T-helper 1 cell treated with Interleukin-12 subunit alpha and Interleukin-12 subunit beta and Interleukin-4 antibody, amounts not matched to agents 30 ng/mL and 1 ng/mL, for 36 hours (primary cell): ENCODE results near the gene ALOX5. TPM values are rescaled to one million over a fixed set of nuclear protein-coding genes. Genes with fewer than 3 reads are reported as not detected.

Experiments used
- intact Hi-C: fragments of 100-400 bp; cut with micrococcal nuclease; formaldehyde crosslinking; loops from one replicate; pipeline ENCODE4 v1.15.1; 2024
- total RNA-seq: library from RNA; stranded (reverse); gene quantifications from 2 replicates; pipeline ENCODE4 v1.2.3, GENCODE V29; 2022

Gene ALOX5
- total RNA-seq, 1 donor from 2014 or later = 30.1 TPM

DNA sequence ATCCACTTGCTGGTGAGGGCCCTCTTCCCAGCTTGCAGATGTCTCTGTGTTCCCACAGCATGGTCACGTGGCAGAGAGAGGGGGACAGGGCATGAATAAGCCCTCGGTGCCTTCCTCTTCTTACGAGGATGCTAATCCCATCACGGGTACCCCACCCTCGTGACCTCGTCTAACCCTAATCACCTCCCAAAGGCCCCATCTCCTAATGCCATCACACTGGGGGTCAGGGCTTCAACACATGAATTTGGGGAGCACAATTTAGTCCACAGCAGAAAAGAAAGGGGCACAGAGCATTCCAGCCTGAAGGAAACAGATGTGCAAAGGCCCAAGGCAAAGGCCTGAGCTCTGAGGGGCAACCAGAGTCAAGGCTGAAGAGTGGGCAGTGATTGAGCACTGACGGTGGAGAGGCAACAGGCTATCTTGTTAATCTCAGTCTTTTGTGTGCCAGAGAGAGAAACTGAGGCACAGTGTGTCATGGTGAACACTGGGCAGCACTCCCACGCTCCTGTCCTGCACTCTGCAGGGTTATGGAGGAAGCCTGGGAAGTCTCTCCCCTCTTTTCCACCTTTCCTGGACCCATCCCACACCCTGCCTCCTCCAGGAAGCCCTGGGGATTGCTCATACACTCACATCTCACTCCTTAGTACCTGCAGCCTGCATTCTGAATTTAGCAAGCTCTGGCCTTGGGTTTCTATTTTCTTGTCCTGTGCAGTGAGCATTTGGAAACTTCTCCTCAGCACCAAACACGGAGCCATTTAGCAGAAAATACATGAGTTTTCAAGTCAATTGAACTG lies 49.0 kb downstream of the ALOX5 start:
- intact Hi-C loops = loop anchor here (2.0 to 5.0 kb wide), 2 partner anchors 71 to 544 kb away; no protein-coding TSS in a partner anchor

DNA sequence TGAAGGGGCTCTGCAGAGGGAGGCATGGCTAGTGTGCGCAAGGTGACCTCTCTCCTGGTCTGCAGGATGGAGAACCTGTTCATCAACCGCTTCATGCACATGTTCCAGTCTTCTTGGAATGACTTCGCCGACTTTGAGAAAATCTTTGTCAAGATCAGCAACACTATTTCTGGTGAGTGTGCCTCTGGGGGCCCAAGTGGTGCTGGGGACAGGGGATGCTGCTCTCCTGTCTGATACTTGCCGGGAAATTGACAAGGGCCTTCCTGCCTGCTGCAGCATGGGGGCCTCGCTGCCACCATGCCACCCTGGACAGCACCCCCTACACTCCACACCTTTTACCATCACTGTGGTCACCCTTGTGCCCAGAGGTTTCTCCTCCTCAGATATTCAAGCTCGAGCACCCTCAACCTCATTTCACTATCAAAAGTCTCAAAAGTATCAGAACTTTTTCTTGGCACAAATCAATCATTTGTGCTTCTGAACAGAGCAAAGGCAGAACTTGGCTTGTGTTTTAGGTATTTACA lies 50.0 kb downstream of the ALOX5 start:
- intact Hi-C loops = loop anchor here (2.0 to 5.0 kb wide), 2 partner anchors 72 to 545 kb away; no protein-coding TSS in a partner anchor

DNA sequence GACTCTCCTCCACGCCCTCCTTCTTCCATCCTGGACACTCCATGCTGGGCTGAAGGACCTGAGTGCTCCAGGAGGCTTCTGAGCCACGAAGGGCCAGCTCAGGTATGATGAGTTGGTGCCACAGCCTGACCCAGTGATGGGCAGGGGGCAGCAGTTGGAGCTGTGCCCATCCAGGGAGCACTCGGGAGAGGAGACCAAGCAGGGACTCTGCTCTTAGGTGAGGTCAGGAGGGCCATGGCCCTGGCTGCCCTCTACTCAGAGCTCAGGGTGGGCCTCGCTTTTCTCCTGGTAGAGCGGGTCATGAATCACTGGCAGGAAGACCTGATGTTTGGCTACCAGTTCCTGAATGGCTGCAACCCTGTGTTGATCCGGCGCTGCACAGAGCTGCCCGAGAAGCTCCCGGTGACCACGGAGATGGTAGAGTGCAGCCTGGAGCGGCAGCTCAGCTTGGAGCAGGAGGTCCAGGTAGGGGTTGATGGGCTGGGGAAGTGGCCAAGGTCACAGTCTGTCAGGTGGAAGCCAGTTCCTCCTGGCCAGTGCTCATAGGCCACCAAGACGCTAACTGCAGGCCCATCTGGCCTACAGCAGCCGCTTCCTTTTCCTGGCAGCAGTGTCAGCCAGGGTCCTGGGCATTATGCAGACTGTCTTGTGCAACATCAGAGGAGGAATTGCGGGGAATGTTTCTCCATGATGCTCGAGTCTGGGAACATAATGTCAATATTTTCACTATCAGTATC lies 50.8 kb downstream of the ALOX5 start:
- intact Hi-C loops = loop anchor here (5.0 kb wide), 1 partner anchor 73 kb away; no protein-coding TSS in a partner anchor

DNA sequence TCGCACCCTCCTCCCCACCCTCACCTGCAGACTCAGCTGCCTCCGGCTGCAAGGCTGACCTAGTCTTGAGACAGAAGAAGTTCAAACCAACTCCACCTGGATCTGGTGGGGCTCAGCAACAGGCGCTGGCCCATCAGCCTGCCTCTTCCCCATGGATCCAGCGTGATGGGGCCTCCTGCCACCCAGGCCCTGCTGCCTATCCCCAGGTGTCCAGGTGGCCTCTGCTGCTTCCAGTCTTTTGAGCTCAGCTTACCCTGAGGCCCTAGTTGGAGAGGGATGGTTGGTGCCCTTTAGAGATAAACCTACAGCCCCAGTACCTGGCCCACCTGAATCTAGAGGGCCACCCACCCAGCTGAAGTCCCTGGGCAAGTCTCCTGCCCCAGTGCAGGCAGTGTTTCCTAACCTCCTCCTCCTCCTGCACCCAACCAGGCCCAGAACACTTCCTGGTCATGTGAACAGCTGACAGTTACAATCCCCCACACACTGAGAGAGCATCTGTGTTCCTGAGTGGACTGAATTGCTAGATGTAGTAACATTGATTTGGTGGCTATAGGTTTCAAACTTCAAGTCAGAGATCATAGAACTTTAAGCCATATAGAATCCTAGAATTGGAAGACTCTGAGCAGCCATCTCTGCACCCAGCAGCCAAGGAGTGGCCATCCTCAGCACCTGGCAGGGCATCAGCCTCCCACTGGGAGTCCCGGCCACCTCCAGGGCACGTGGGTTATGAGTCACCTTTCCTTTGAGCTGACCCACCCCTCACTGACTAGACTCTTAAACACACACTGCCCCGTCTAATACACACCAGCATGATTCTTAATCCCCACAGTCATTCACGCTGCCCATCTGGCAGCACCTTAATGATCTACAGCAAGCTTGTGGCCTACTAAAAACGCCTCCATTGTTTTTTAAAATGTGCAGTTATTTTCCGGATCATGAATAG lies 51.9 kb downstream of the ALOX5 start:
- intact Hi-C loops = no loop called here

DNA sequence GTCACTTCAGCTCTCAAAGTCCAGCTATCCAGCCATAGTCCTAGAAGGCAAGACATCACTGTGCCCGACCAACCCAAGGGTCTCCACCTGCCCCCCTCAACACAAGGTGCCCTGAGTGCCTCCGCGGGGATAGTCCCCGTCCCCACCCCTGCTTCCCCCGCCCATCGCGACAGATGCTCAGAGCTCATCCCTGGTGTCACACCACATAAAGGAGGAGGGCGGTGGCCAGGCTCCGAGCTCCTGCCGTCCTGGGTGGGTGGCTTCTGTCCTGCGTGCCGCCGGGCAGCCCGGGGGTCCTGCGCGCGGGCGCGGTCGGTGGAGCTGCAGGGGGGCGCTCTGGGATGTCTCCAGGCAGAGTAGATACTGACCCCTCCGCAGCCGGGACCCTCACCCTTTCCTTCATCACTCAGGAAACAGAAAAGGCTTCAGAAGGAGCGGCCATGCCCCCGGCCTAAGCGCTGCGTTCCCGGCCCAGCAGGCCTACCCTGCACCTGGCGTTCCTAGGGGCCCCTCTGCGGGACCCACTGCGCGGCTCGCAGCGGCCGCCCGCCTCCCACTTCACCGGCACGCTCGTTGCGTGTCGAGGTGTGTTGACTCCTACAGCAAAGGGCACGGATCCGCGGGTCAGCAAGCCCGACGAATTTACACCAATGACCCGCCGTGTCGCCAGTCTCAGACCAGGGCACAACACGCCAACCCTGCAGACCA lies 53.4 kb downstream of the ALOX5 start:
- intact Hi-C loops = no loop called here

DNA sequence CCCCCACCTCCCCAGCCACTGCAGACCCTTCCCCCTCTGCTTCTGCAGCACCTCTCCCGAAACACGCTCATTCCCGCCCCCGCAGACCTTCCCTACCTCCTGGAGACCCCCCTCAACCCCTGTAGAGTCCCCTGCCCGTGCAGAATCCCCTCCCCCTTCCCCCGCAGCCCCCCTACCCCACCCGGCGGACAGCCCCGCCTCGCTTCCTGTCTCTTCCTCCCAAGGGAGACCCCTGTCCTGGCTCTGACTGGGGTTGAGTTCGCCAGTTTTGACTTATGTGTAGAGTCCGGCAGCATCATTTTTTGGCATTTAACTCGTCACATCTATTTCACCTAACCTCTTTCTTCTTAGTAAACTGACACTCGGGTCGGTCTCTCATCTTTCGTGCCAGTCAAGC lies 54.0 kb downstream of the ALOX5 start:
- intact Hi-C loops = no loop called here

DNA sequence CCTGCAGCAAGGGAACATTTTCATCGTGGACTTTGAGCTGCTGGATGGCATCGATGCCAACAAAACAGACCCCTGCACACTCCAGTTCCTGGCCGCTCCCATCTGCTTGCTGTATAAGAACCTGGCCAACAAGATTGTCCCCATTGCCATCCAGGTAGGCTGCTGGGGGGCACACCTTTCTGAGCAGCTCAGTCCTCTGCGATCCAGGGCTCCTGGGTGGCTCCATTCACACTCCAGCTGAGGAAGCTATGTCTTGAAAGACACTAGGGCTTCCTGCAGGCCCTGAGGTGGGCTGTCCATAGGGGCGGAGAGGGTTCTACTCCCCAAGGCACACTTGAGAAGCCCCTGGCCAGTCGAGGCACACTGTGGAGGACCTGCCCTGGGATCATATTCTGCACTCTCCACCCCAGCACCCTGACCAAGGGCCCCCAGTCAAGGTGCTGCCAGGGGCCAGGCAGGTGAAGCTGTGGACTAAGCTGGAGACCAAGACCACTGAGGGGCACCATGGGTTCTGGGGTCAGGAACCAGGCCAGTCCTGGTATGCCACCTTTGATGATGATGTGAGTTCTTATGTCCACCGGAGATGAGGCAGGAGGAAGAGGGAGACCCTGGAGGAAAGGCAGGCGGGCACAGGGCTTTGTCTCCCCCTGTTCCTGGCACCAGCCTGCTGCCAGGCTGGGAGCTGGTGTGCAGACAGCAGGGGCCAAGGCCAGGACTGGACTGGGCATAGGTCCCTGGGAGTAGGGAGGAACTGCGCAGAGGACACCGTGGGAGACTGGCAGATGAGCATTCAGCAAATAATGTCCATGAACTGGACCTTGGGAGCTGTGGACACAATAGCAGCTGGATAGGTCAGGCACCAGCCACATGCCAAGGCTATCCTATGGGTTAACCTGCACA lies 54.8 kb downstream of the ALOX5 start:
- intact Hi-C loops = no loop called here

DNA sequence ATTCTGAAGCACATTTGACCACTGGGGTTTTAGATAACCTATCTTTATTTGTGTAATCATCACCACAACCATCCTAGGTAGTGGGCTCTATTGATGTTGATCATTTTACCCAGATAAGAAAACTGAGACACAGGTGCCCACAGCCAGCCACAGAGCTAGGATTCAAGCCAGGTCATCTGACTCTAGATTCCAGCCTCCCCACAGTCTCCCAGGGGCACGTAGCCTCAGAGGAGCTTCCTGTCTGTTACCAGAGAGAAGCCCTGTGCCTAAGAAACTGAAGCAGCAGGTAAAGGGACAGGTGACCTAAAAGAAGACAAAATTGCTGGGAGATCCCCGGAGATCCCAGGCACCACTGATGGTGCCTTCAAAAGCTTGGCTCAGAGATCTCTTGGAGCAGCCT lies 55.8 kb downstream of the ALOX5 start:
- intact Hi-C loops = no loop called here

DNA sequence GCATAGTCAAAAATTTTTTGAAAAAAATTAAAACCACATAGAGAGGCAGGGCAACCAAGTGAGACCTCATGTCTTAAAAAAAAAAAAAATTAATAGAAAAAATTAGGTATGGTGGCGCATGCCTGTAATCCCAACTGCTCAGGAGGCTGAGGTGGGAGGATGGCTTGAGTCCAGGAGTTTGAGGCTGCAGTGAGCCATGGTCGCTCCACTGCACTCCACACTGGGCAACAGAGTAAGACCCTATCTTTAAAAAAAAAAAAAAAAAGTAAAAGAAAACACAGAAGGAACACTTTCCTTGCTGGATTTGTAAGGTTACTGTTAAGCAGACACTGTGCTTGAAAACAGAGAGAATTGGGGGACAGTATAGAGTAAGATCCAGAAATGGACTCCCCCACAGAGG lies 58.1 kb downstream of the ALOX5 start:
- intact Hi-C loops = loop anchor here (1.0 kb wide), 1 partner anchor 11 kb away; no protein-coding TSS in a partner anchor

DNA sequence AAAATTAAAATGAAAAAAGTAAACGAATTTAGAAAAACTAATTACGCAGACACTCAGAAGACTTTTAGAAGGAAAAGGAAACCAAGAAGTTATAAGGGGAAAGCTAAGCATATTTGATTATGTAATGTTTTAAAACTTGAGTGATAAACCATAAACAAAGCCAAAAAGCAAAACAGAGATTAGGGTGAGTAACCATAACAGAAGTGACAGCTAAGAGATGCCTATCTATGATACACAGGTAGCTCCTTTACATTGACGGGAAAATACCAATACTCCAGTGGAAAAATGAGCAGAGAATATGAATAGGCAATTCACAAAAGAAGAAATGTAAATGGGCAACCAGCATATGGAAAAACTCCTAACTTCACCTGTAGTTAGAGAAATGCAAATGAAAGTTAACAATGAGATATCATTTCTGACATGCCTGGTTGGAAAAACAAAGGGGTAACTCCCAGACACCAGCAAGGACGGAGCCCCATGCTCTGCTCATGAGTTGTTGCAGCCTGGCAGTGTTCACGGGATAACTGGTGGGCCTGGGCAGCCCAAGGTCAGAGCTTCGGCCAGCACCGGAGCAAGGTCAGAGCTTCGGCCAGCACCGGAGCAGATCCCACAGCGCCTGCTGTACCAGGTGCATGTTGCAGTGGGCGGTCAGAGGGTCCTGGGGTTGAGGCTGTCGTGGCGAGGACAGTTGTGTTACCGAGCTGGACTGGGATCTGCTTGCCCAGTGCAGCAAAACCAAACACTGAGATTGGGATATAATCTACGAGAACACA lies 58.9 kb downstream of the ALOX5 start:
- intact Hi-C loops = loop anchor here (1.0 kb wide), 1 partner anchor 12 kb away; no protein-coding TSS in a partner anchor

DNA sequence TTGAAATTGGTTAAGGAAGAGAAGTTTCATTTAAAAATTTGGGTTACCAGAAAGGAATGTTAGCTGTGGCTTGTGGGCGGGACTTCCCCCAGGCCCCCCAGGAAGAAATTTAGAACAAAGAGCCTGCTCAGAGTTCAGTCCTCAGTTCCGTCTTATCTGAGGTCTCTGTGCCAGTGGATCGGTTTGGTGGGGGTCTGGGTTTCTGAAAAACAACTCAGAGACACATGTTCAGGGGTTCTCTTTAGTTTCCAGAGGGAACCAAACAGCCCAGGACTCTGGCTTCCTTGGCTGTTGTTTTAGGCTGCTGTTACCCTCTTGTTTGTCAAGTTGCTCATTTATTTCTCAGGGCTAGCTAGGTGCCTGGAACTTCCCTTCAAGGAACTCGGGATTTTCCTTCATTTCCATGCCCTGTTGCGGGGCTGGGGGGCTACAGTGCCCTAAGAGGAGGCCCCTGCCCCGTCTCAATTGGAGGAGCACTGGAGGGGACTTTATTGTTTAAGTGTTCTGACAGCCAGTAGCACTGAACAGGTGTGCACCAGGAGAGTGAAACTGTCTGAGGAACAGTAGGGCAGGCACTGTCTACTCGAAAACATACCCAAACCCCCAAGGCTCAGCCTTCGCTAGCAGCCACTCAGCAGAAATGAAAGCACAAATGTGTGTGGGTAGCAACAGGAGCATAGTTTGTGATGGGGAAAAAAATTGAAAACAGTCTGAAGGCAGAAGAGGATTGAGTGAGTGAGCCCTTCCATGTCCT lies 59.9 kb downstream of the ALOX5 start:
- intact Hi-C loops = no loop called here

DNA sequence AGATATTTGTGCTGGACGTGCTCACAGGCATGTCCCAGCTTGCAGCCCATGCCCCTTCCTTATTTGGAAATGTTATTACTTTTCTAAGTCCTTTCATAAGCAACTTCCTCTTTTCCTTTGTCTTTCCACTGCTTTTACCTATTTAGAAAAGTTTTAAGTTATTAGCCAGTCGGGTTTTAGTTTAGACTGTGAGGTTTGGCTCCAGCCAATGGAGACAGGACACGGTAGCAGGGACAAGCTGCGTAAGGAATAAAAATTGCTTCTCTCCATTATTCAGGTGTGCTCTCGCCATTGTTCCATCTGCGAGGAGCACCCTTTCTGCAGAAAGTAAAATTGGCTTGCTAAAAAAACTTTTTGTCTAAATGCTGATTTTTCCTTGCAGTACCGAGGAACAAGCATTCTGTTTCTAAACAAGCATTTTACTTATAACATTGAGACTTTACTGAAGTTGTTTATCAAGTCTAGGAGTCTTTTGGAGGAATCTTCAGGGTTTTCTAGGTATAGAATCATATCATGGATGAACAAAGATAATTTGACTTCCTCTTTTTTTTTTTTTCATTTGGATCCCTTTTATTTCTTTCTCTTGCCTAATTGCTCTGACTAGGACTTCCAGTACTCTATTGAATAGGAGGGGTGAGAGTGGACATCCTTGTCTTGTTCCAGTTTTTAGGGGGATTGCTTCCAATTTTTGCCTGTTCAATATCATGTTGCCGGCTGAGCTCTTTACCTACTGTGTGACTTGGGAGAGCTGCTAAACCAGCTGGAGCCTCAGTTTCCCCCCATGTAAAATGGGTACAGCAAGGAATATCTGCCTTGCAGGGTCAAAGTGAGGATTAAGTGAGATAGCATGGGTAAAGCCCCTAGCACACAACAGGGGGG lies 63.8 kb downstream of the ALOX5 start:
- intact Hi-C loops = no loop called here

DNA sequence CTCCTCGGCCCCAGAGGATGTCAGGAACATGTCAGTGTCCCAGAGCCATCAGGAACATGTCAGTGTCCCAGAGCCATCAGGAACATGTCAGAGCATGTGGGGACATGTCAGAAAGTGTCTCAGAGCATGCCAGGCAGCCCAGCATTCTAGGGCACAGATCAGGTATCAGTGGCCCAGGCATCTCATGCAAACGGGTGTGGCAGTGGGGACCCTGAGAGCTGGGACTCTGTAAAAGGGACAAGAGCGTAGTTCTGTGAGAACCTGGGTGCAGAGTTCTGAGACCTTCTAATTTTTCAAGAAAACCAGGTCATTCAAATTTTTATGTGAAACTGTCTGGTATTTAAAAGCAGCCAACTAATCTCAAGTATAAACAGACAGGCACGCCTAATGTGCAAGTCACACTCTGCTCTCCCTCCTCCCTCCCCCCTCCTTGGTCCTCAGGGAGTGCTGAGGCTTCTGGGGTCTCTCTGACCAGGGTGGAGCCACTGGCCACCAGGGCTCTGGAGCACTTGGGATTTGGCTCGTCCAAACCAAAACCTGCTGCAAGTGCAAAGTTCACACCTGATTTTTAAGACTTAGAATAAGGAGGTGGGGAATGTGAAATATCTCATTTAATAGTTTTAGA lies 64.6 kb downstream of the ALOX5 start:
- intact Hi-C loops = no loop called here

DNA sequence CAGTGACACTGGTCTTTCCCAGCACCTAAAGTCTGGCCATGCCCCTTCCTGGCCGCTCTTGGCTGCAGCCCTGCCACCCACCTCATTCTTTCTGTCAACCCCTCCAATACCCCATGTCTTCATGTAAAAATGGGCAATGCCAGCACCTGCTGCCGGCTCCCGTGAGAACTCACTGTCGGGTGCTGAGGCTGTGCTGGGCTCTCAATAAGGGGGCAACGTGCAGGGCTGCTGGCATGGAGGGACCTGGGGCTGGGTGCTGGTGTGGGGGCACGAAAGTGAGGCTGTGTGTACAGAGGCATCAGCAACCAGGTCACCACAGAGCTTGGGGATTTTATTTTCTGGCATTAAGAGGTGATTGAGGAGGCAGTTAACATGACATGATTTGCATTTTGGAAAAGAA lies 65.3 kb downstream of the ALOX5 start:
- intact Hi-C loops = no loop called here

DNA sequence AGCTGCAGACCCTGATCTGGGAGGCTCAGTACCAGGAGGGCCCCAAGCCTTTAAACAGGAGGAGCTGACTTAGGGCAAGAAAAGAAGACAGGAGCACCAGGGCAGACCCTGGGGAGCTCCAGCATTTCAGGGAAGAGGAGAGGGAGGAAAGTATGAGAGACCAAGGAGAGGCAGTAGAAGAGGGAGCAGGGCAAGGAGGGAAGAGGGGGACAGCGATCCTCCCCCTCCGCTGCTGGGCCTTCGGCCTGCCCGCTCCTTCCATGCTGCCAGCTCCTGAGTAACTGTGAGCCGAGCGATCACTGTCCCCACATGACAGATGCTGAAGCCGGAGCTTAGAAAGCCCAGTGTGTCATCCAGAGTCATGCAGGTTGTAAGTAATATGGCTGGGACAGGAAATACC lies 65.9 kb downstream of the ALOX5 start:
- intact Hi-C loops = no loop called here

DNA sequence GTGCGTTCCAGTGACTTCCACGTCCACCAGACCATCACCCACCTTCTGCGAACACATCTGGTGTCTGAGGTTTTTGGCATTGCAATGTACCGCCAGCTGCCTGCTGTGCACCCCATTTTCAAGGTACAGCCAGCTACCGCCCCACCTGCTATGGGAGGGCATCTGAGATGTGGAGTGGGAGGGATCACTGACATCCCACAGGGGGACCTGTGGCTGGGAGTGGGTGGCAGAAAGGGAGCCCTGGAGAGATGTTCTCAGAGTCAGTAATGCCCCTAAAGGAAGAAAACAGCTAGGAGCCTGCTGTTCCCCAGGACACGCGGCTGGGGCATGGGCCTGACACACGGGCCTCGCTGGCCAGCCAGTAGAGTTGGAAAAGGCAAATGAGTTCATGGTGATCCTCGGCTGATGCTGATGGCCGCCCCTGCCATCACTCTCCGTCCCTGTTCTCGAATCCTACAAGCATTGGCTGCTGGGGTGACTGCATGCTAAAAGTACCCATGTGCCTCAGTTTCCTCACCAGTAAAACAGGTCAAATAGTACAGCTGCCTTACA lies 66.6 kb downstream of the ALOX5 start:
- intact Hi-C loops = no loop called here
